ENCODE results near the gene GARIN6.
"Not testable (repeated sequence)": the region's sequence is repeated elsewhere in the genome, so short reads cannot be mapped to it uniquely, and the experiment has no call there.

GARIN6 gene

DNA sequence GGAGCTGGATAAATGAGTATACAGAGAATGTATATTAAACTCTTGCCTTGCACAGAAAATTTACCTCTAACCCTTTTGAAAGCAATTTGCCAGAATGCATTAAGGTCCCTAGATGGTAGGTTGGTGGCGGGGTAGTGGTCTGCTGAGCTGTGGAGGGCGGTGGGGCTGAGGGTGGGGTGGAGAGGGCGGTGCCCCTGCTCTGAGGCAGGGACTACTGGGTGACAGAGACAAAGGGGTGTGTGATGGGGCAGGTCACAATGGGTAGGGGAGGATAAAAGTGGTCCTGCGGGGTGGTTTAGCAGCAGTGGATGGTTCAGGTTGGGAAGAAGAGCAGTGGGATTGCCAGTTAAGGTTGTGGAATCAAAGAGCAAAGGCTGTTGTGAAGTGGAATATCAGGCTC is at the start of gene GARIN6:
Gene GARIN6 (plus strand): TSS at position 301 of the 400 bp plus-strand sequence. CDS start 422 bp downstream, outside the sequence.
- no peak for DNase-seq (ENCODE audit: low read depth)

- DNase-seq (ENCODE audit: low read depth), result no peak
Measured at GRCh38 chr12:99598785-99599184, 48.8 kb upstream of the GARIN6 start.

DNA sequence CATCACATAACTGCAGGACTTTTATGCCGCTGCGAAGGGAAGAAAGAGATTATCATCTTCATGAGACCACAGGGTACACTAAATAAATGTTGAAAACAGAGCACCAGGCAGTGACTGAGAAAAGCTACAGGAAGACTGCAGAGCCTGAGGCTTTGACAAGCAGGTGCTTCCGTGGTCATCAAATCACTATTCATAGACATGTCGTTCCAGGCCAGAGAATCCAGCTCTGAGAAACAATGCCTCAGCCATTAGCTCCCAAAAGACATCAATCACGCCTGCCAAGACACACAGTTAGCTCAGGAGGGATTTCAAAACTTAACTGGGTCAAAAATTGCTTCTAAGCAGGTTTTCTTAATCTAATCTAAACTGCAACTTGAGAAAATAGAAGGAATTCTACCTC is 47.2 kb upstream of the GARIN6 start:
- no peak for DNase-seq (ENCODE audit: low read depth)

GRCh38 chr12:99609455-99610181 is 37.9 kb upstream of the GARIN6 start:
- no peak for DNase-seq (ENCODE audit: low read depth)

DNA sequence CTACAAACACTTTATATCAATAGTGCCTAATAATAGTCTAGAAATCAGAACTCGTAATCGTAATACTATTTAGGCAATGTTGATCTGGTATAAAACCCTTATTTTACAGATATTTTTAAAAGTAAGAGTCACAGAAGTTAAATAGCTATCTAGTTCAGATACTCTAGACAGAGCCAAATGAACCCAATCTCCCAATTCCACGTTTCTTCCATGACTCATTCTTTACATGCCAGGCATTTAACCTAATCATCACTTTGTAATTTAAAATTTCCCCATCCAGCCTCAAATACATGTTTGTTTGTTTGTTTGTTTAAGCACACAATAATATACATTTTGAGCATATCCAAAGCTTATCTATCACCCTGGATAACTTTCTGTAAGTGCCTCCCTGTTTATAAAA is 36.4 kb upstream of the GARIN6 start:
- peak; percentile 31 for DNase-seq (ENCODE audit: low read depth)

- peak; percentile 14 for DNase-seq (ENCODE audit: low read depth)
Measured at GRCh38 chr12:99611599-99611998, 36.0 kb upstream of the GARIN6 start.

GRCh38 chr12:99618657-99619056 is 28.9 kb upstream of the GARIN6 start:
- peak; percentile 36 for DNase-seq (ENCODE audit: low read depth)

DNA sequence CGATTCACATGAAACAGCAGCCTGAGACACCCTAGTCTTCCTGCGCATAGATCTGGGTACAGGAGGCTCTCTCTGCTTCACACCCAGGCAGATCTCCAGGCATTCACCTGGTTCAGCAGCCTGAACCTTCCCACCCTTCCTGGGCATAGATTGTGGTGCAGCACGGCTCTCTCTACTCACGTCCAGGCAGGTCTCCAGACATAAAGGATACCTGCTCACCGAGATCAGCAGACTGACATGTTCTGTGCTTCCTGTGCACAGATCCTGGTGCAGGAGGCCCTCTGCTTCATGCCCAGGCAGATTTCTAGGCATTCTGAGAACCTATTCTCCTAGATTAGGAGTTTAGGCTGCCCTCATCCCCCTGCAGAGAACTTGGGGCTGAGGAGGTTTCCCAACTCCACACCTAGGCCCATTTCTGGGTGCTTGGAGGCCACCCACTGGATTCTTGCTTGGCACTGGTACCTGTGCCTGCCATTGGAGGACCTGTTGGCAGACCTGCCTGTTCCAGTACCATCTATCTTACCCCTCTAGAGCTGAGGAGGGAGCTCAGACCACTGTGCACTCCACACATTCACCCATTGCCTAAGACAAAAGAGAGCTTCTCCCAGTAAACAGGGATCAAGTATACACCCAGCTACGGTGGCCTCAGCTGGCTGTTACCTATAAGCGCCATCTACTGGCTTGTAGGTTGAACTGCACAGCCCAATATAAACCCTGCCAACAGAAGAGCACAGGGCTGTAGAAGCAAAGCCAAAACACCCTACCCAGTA is 28.0 kb upstream of the GARIN6 start:
- peak; percentile 41 for DNase-seq (ENCODE audit: low read depth)

DNA sequence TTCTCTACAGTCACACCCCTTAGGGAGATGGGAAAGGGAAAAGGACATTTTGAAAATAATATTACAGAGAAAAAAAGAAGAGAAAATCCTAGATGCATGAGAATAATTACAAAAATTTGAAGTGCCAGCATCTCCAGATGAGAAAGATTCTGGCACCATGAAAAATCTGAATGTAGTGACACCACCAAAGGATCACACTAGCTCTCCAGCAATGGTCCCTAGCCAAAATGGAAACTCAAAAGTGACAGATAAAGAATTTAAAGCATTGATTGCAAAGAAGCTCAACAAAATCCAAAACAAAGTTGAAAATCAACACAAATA is 27.4 kb upstream of the GARIN6 start:
- DNase-seq (ENCODE audit: low read depth), result no peak

GRCh38 chr12:99624591-99624990 is 23.0 kb upstream of the GARIN6 start:
- not testable (repeated sequence) for DNase-seq (ENCODE audit: low read depth)

DNA sequence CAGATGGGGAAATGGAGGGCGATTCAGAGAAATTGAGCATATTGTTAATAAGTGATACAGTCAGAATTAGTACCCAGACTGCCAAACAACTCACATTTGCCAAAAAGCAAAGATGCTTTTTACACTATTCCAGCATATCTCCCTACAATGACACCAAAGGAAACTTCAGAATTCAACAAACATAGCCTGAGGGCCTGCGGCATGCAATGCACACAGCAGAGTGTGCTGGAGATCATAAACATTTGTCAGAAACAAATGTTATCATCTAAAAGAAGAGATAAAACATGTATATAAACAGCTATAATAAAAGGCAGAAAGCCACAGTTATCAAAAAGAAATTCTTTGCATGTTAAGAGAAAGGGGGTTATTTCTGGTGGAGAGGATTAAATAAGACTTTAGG is 20.1 kb upstream of the GARIN6 start:
- DNase-seq (ENCODE audit: low read depth), result no peak

DNA sequence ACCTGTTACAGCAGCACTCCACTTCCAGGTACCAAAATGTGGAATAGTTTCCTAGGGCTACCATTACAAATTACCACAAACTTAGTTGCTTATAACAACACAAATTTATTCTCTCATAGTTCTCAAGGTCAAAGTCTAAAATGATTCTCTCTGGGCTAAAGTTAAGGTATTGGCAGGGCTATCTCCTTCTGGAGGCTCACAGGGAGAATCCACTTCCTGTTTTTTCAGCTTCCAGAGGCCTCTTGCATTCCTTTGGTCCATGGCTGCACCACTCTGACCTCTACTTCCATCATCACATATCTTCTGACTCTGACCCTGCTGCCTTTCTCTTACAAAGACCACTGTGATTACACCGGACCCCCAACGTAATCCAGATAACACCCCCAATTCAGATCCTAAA is 2.9 kb upstream of the GARIN6 start:
- DNase-seq (ENCODE audit: low read depth), result no peak

DNA sequence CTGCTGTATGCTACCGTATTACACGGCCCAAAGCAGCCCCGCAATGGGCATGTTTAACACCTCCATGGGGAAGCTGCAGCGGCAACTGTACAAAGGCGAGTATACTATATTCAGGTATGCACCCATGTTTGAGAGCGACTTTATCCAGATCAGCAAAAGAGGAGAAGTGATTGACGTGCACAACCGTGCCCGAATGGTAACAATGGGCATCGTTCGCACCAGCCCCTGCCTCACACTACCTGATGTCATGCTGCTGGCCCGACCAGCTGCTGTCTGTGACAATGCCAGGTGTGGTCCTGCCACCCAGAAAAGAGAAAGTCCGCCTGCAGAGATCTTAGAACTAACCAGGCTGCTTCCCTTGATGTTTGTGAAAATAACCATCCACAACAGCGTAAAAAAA is 630 bp downstream of the GARIN6 start:
- no peak for DNase-seq (ENCODE audit: low read depth)

- DNase-seq (ENCODE audit: low read depth), result no peak
Measured at GRCh38 chr12:99649551-99649950, 2.0 kb downstream of the GARIN6 start.

- DNase-seq (ENCODE audit: low read depth), result no peak
Measured at GRCh38 chr12:99658671-99659349, 11.3 kb downstream of the GARIN6 start.

DNA sequence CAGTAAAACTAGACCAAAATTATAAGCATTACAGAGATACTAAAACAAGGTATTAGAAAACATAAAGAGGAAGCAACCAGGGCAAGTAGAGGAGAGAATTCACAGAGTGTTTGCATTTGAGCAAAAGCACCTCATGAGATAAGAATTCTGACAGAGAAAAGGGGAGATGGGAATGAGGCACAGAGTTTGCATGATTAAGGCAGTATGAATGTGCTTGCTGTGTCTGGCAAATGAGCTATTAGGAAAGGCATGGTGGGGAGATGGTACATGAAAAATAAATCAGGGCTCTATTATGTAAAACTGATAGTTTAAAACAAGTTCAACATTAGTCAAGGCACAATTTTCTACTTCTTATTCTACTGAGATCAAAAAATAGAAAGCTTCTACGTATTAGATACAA is 23.1 kb downstream of the GARIN6 start:
- DNase-seq (ENCODE audit: low read depth), result no peak

GRCh38 chr12:99680276-99680675 is 32.7 kb downstream of the GARIN6 start:
- DNase-seq (ENCODE audit: low read depth), result no peak

GRCh38 chr12:99686142-99686541 is 38.6 kb downstream of the GARIN6 start:
- DNase-seq (ENCODE audit: low read depth), result no peak

- DNase-seq (ENCODE audit: low read depth), result no peak
Measured at GRCh38 chr12:99695050-99695449, 47.5 kb downstream of the GARIN6 start.

Data from EH (cell line).